Measurements from ENCODE around the gene PHF5A.

PHF5A gene

GRCh38 chr22:41488596-41489385 lies 20.3 kb upstream of the PHF5A start:
- H3K9me3 ChIP-seq: no peaks in the 10 kb centered on the region
- H3K4me3 ChIP-seq: no peak overlapping the region
- H3K9ac ChIP-seq: no peak overlapping the region
- 0 out of 2 replicates have a peak overlapping the region, but pooled peaks have one; percentile 55 for H3K4me2 ChIP-seq
- H3K27me3 ChIP-seq: no peaks in the 10 kb centered on the region
- H3K27ac ChIP-seq: no peak overlapping the region
- H3K36me3 ChIP-seq: peaks cover 25% of the 10 kb centered on the region
- peaks cover 63% of the 10 kb centered on the region for H3K4me1 ChIP-seq
- TF ChIP-seq Cebpa-rat (IDR thresholded peaks at IDR 0.05): no peak
- peaks cover 84% of the 10 kb centered on the region for H4K20me1 ChIP-seq

- peaks cover 84% of the 10 kb centered on the region for H4K20me1 ChIP-seq
- TF ChIP-seq Cebpa-rat (IDR thresholded peaks at IDR 0.05): no peak
Observed at GRCh38 chr22:41488076-41488475, 19.6 kb upstream of the PHF5A start.

GRCh38 chr22:41487037-41487935 lies 18.8 kb upstream of the PHF5A start:
- Histone ChIP-seq H3K9me3 (no peaks in the 10 kb centered on the region), H3K36me3 (0 out of 2 replicates have a peak, but pooled peaks cover 15% of the 10 kb centered on the region), H3K9ac (no peak overlapping the region), H3K4me1 (peaks cover 78% of the 10 kb centered on the region), H3K4me2 (no peak overlapping the region), H4K20me1 (peaks cover 88% of the 10 kb centered on the region), H3K27me3 (no peaks in the 10 kb centered on the region), H3K27ac (no peak overlapping the region), H3K4me3 (no peak overlapping the region)
- TF ChIP-seq Cebpa-rat (IDR thresholded peaks at IDR 0.05): no peak

More at GRCh38 chr22:41488076-41488475, 19.6 kb upstream of the PHF5A start:
- H3K4me1 ChIP-seq: peaks cover 70% of the 10 kb centered on the region
- no peak overlapping the region for H3K4me3 ChIP-seq
- H3K27me3 ChIP-seq: no peaks in the 10 kb centered on the region
- peaks cover 22% of the 10 kb centered on the region; the same call in 1 of the 2 replicates for H3K36me3 ChIP-seq
- H3K9me3 ChIP-seq: no peaks in the 10 kb centered on the region
- H3K4me2 ChIP-seq: no peak overlapping the region
- no peak overlapping the region for H3K27ac ChIP-seq
- no peak overlapping the region for H3K9ac ChIP-seq

- peaks cover 88% of the 10 kb centered on the region for H3K4me1 ChIP-seq
Observed at GRCh38 chr22:41485033-41485432, 16.5 kb upstream of the PHF5A start.

GRCh38 chr22:41482319-41482935 lies 13.9 kb upstream of the PHF5A start:
- no peak for TF ChIP-seq Cebpa-rat (IDR thresholded peaks at IDR 0.05)
- Histone ChIP-seq H4K20me1 (peaks cover 82% of the 10 kb centered on the region), H3K4me3 (0 out of 2 replicates have a peak overlapping the region, but pooled peaks have one; percentile 18), H3K9ac (peak overlapping the region; percentile 46; the same call in 1 of the 2 replicates), H3K36me3 (0 out of 2 replicates have a peak, but pooled peaks cover 4% of the 10 kb centered on the region), H3K9me3 (peaks cover 4% of the 10 kb centered on the region; the same call in 1 of the 2 replicates), H3K27me3 (no peaks in the 10 kb centered on the region), H3K4me1 (peaks cover 88% of the 10 kb centered on the region), H3K27ac (peak overlapping the region; percentile 53; the same call in 1 of the 2 replicates), H3K4me2 (peak overlapping the region; percentile 90)

More at GRCh38 chr22:41485033-41485432, 16.5 kb upstream of the PHF5A start:
- Histone ChIP-seq H3K9me3 (no peaks in the 10 kb centered on the region), H3K9ac (no peak overlapping the region), H3K27ac (no peak overlapping the region), H4K20me1 (peaks cover 91% of the 10 kb centered on the region), H3K4me3 (no peak overlapping the region), H3K4me2 (peak overlapping the region; percentile 37), H3K36me3 (0 out of 2 replicates have a peak, but pooled peaks cover 7% of the 10 kb centered on the region), H3K27me3 (no peaks in the 10 kb centered on the region)
- TF ChIP-seq Cebpa-rat (IDR thresholded peaks at IDR 0.05): no peak

- Histone ChIP-seq H3K9ac (peak overlapping the region; percentile 46; the same call in 1 of the 2 replicates), H4K20me1 (peaks cover 77% of the 10 kb centered on the region), H3K27me3 (no peaks in the 10 kb centered on the region), H3K36me3 (no peaks in the 10 kb centered on the region), H3K4me2 (peak overlapping the region; percentile 90), H3K4me3 (0 out of 2 replicates have a peak overlapping the region, but pooled peaks have one; percentile 18), H3K27ac (peak overlapping the region; percentile 53; the same call in 1 of the 2 replicates), H3K9me3 (peaks cover 6% of the 10 kb centered on the region; the same call in 1 of the 2 replicates), H3K4me1 (peaks cover 91% of the 10 kb centered on the region)
- no peak for TF ChIP-seq Cebpa-rat (IDR thresholded peaks at IDR 0.05)
Observed at GRCh38 chr22:41481925-41482318, 13.4 kb upstream of the PHF5A start.

GRCh38 chr22:41481131-41481830 lies 12.8 kb upstream of the PHF5A start:
- Histone ChIP-seq H3K4me1 (peaks cover 91% of the 10 kb centered on the region), H3K9ac (peak overlapping the region; percentile 64; the same call in 1 of the 2 replicates), H4K20me1 (peaks cover 73% of the 10 kb centered on the region), H3K27me3 (no peaks in the 10 kb centered on the region), H3K36me3 (no peaks in the 10 kb centered on the region), H3K27ac (peak overlapping the region; percentile 73), H3K4me2 (peak overlapping the region; percentile 90), H3K4me3 (no peak overlapping the region), H3K9me3 (peaks cover 12% of the 10 kb centered on the region; the same call in 1 of the 2 replicates)
- no peak for TF ChIP-seq Cebpa-rat (IDR thresholded peaks at IDR 0.05)

- peak overlapping the region; percentile 64; the same call in 1 of the 2 replicates for H3K9ac ChIP-seq
- H3K4me2 ChIP-seq: peak overlapping the region; percentile 90
- peak overlapping the region; percentile 73 for H3K27ac ChIP-seq
- H3K27me3 ChIP-seq: no peaks in the 10 kb centered on the region
- TF ChIP-seq Cebpa-rat (IDR thresholded peaks at IDR 0.05): no peak
- peaks cover 67% of the 10 kb centered on the region for H4K20me1 ChIP-seq
- peaks cover 7% of the 10 kb centered on the region for H3K36me3 ChIP-seq
- peaks cover 82% of the 10 kb centered on the region for H3K4me1 ChIP-seq
- no peak overlapping the region for H3K4me3 ChIP-seq
- H3K9me3 ChIP-seq: peaks cover 12% of the 10 kb centered on the region; the same call in 1 of the 2 replicates
Observed at GRCh38 chr22:41480397-41480735, 11.9 kb upstream of the PHF5A start.
